ENCODE data around the gene NLGN2.

The NLGN2 gene

DNA sequence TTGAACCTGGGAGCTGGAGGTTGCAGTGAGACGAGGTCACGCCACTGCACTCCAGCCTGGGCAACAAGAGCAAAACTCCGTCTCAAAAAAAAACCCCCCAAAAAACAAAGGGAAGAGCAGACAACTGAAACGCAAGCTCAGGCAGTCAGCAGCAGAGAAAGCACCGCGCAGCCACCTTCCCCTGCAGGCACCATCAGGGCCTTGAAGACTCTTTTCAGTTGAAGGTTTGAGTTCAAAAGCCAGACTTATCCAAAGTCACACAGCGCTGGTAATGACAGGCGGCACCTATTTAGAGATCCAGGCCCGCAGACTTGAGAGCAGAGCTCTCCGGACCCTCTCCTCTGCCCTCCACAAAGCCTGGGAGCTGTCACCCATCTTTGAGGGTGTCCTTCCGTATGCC is 60.6 kb downstream of the NLGN2 start:
- peaks cover 26% of the 10 kb centered on the region for H3K4me1 ChIP-seq (ENCODE audit: control insufficient read depth, insufficient read depth, low read length)

DNA sequence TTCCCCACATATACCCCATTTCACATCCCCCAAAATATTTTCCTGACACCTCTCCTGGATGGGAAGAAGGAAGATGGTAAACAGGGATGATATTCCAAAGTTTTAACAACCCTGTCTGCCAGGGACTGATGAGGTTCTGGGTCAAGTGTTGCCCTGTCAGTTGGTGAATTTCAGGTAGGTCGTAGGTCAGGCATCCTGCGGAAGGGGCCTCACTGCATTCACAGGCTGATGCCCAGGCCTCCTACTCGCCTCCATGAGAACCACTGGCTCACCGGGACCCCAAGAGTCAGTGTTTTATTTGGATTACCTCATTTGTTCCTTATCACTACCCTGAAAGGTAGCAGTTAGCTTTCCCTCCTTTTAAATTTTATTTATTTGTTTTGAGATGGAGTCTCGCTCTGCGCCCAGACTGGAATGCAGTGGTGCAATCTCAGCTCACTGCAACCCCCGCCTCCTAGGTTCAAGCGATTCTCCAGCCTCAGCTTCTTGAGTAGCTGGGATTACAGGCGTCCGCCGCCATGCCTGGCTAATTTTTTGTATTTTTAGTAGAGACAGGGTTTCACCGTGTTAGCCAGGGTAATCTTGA is 61.3 kb downstream of the NLGN2 start:
- Histone ChIP-seq H3K4me1 (ENCODE audit: control insufficient read depth, insufficient read depth, low read length) (peaks cover 30% of the 10 kb centered on the region), H3K27me3 (ENCODE audit: control insufficient read depth in 1 of 2, insufficient read depth in 2 of 2, low read length in 2 of 2) (no peaks in the 10 kb centered on the region), H3K9me3 (ENCODE audit: control insufficient read depth in 2 of 2, low read length in 2 of 2) (no peaks in the 10 kb centered on the region), H3K27ac (ENCODE audit: low read length) (no peak overlapping the region), H3K9ac (ENCODE audit: low read length in 2 of 2) (no peak overlapping the region), H3K36me3 (ENCODE audit: control insufficient read depth in 2 of 2, insufficient read depth in 2 of 2, low read length in 2 of 2) (peaks cover 4 to 5% of the 10 kb centered on the region in 2 donors), H3K4me3 (ENCODE audit: low read length in 2 of 2) (no peak overlapping the region)

More for the DNA sequence above, 60.6 kb downstream of the NLGN2 start:
- no peak overlapping the region for H3K9ac ChIP-seq (ENCODE audit: low read length in 2 of 2)
- H3K4me3 ChIP-seq (ENCODE audit: low read length in 2 of 2): no peak overlapping the region
- H3K36me3 ChIP-seq (ENCODE audit: control insufficient read depth in 2 of 2, insufficient read depth in 2 of 2, low read length in 2 of 2): peaks cover 4 to 9% of the 10 kb centered on the region in 2 donors
- no peaks in the 10 kb centered on the region for H3K9me3 ChIP-seq (ENCODE audit: control insufficient read depth in 2 of 2, low read length in 2 of 2)
- H3K27me3 ChIP-seq (ENCODE audit: control insufficient read depth in 1 of 2, insufficient read depth in 2 of 2, low read length in 2 of 2): no peaks in the 10 kb centered on the region
- H3K27ac ChIP-seq (ENCODE audit: low read length): no peak overlapping the region
